Measurements from ENCODE around the gene PIRT. TPM values are rescaled to one million over a fixed set of nuclear protein-coding genes. Genes with fewer than 3 reads are reported as not detected.

The PIRT gene
- total and polyA plus RNA-seq, 2 of the 8 experiments (the other 6 are each of a cell fraction or from before 2014, with no cell fraction given): 0.03 TPM; not detected in 1

- TF ChIP-seq GTF2F1 (IDR thresholded peaks at IDR 0.05; ENCODE audit: borderline replicate concordance, low read depth, low read length) (no peak), KDM1A (IDR thresholded peaks at IDR 0.05; ENCODE audit: borderline replicate concordance, low read length) (no peak), SP1 (IDR thresholded peaks at IDR 0.05; ENCODE audit: low read depth, low read length) (no peak), POLR2AphosphoS5 (IDR thresholded peaks at IDR 0.05; ENCODE audit: low read depth, low read length) (no peak), RNF2 (IDR thresholded peaks at IDR 0.05; ENCODE audit: borderline replicate concordance, low read depth, low read length, missing control alignments, poor library complexity, severe bottlenecking) (no peak)
Observed at GRCh38 chr17:10815319-10815718, 22.6 kb downstream of the PIRT start (continued).

Measured in H1 (cell line).